DMS153 treated with DMSO at 0.1 percent for 48 hours (cell line): Measurements from ENCODE around the gene TRAPPC2B.

Experiments
- DNase-seq: peaks from one replicate; lab custom pipeline; 2025; ENCODE audit not compliant: unreplicated experiment; lab: John Stamatoyannopoulos, UW

Gene TRAPPC2B

DNA sequence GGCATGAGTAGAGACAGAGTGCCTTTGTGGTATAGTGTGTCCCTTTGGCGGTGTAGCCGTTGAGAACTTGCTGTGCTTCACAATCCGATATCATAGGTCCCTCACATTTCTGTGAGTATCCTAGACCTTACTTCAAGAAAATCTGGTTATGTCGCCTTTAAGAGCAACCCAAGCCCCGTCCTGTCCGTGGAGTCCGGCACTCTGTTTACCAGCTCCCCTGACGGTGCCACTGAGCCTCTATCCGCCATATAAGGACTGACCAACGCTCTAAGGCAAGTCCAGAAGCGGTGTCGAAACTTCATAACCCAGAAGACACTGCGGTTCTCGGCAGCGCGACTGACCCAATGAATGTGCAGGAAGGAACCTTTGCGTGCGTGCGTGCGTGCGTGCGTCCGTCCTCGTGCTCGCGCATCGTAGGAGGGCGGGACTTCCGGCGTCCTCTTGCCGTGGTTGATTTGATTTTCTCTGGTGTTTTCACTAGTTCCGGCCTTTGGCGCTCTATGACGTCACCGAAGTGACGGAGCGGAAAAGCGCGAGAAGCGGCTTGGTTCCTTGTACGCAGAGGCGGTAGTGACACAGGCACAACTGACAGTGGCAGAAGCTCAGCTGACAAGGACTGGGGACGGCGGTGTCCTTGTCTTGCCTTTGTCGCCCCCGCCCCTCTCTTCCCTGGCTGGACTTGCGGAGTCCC is at the start of gene TRAPPC2B, which contains the start of gene ZNF547:
TRAPPC2B (plus strand) TSS at position 555 of the 691 bp plus-strand sequence. CDS start 1,283 bp downstream, outside the sequence.
ZNF547 (plus strand) TSS at position 555 of the 691 bp plus-strand sequence. CDS start 5,005 bp downstream, outside the sequence.
- peak; percentile 51 for DNase-seq

DNA sequence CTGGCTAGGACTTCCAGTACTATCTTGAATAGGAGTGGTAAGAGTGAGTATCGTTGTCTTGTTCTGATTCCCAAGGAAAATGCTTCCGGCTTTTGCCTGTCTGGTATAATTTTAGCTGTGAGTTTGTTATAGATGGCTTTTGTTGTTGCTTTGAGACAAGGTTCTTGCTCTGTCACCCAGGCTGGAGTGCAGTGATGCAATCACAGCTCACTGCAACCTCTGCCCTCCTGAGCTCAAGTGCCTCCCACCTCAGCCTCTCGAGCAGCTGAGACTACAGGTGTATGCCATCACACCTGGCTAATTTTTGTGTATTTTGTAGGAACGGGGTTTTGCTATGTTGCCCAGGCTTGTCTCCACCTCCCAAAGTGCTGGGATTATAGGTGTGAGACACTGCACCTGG is 49.2 kb upstream of the TRAPPC2B start:
- no peak for DNase-seq

DNA sequence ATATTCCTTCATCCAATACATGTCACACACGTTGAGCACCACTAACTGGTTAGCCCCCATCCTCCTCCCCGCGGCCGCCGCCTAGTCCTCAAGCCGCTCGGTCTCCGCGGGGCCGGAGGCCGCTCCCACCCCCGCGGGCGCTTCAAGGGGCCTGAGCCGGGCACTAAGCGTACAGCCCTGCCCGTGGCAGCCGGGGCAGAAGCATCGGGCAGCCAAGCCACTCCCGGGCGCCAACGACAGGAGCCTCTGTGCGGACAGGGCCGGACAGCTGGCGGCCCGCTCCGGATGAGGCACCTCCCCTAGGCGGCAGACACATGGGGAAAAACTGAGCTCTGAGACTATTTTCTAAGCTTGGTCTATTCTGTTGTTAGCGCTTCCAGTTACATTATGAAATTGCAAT is 45.8 kb upstream of the TRAPPC2B start:
- DNase-seq, result no peak

DNA sequence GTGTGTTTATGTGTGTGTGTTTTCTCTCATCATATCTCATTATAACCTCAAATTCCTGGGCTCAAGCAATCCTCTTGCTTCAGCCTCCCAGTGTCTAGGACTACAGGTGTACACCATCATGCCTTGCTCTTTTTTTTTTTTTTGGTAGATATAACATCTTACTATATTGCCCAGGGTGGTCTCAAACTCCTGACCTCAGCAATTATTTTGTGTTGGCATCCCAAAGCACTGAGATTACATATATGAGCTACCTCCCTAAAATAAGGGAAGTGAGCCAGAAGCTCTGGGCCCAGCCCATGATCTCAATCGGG is 43.5 kb upstream of the TRAPPC2B start:
- DNase-seq, result no peak

DNA sequence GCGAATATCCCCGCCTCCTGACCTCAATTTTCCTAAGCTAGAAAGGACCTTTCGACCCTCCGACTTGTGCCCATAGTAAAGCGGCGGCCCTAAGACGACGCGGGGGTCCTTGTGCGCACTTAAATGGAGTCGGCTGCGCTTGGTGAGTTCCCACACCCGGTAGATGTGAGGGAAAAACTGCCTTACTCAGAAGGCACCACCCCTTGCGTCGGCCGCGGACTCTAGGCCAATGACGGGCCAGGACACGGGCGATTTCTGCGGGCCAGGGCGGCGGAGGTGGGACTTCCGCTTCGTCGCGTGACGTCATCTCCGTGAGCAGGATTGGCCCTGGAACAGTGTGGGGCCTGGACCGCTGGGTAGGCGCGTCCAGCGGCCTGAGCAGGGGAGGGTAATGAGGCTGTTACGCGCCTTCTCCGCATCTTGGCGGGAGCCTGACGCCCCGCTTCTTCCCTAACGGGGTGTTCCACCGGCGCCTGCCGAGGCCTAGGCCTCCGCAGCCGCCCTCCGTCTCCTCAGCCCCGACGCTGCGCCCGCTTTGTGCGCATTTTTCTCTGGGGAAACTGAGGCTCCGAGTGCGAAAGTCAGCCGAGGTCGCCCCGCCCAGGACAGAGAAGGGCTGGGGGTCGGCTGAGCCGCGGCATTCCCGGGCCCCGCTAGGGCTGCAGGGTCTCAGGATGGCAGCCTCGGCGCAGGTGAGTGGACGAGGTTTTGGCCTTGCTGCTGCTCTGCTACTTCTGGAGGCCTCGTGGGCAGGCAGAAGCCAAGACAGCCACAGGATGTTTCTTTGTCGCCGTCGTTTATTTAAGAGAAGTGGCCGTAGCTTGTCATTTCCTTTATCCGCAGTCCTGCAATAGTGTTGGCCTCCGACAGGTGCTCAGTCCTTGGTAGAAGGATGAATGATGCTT is 42.9 kb upstream of the TRAPPC2B start, which contains the start of gene ZNF543:
ZNF543 (plus strand) TSS at position 293 of the 905 bp plus-strand sequence; CDS start at position 675, 382 bp downstream.
- peak; percentile 79 for DNase-seq

DNA sequence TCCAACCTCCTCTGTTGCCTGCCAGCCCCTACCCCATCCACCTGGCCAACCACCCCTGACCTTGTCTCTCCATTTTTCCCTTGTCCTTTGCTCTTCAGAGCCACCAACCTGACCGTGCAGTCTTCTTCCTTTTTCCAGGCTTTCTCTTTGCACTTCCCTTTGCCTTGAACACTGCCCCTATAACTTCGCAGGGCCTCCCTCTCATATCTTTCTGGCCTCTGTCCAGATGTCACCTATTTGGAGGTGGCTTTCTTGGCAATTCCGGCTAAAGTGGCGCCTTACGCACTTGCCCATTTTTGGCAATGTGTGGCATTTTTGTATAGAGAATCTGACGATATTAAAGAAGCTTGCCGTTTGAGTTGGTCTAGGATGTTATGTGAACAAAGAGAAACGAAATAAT is 42.2 kb upstream of the TRAPPC2B start:
- no peak for DNase-seq

DNA sequence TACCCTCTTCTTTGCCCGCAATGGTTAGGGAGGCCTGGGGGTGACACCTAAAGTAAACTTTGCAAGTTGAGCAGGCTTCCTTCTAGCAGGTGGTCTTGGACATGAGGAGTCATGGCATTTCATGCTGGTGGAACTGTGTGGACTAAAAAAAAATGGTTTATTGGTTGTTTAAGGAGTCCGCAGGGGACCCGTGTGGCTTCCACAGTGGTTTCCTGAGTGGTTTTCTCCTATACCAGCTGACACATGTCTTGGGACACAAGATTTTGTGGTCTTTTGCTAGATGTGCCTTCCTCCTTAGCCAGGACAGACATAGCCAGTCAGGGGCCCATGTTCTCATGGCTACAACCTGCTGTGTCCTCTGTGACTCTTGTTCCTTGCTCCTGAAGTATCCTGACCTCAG is 41.6 kb upstream of the TRAPPC2B start:
- DNase-seq, result no peak

DNA sequence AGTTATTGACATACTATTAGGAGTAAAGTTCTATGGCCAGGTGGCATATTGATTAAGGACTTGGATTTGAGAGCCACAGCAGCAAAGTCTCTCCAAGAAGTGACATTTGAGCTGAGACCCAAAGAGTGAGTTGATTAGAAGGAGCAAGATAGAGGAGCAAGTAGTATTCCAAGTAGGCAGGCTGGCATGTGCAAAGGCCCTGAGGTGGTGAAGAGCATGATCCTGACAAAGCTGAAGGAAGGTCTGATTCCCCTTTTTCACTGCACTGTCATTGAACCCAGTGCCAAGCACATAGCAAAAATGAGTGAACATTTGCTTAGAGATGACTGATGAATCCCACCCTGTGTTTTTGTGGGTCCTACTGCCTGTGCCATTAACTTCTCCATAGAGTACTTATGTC is 38.4 kb upstream of the TRAPPC2B start:
- no peak for DNase-seq

DNA sequence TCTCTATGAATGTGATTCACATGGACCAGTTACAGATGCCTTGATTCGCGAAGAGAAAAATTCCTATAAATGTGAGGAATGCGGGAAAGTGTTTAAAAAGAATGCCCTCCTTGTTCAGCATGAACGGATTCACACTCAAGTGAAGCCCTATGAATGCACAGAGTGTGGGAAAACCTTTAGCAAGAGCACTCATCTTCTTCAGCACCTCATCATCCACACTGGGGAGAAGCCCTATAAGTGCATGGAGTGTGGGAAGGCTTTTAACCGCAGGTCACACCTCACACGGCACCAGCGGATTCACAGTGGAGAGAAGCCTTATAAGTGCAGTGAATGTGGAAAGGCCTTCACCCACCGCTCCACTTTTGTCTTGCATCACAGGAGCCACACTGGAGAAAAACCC is 35.4 kb upstream of the TRAPPC2B start:
- no peak for DNase-seq

DNA sequence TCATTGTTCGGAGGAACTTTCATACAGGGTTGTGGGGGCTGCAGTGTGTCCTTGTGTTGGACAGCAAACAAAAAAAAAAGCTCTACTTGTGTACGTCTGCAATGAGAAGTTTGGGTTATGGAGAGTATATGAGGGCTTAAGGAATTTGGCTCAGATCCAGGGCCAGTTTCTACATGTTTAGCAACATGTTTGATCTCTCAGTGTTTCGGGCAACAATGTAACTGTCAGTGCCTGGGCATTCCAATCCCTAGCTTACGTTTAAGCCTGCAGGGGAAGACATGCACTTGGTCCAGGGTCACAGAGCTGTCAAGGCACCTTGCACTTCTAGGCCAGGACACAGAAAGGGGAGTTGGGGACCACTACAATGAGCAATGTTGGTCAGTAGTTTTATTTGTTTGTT is 29.2 kb upstream of the TRAPPC2B start:
- no peak for DNase-seq

DNA sequence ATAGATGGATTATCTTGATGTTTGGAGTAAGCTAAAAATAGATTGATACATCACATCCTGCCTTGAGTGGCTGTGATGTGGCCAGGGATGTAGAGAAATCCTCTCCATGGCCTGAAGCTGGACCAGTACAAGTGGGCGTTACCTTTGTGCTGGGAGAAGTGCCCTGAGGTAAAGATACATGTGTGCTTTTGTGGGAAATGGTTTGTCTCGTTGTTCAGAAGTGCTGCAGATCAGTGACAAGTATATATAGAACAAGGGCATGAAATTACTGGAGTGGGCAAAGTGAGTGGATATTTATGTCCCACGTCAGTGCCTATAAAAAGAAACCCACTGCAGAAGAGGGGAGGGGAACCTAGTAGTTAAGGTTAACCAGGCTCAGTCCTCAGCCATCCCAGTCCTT is 24.5 kb upstream of the TRAPPC2B start:
- DNase-seq, result no peak

DNA sequence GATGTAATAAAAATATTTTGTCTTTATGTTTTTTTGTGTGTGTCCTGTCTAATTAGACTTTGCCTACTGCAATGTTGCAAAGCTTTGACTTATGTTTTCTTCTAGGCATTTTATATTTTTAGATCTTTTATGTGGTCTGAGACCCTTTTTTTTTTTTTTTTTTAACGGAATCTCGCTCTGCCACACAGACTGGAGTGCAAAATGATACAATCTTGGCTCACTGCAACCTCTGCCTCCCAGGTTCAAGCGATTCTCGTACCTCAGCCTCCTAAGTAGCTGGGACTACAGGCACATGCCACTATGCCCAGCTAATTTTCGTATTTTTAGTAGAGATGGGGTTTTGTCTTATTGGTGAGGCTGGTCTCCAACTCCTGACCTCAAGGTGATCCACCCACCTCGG is 20.8 kb upstream of the TRAPPC2B start:
- DNase-seq, result no peak

DNA sequence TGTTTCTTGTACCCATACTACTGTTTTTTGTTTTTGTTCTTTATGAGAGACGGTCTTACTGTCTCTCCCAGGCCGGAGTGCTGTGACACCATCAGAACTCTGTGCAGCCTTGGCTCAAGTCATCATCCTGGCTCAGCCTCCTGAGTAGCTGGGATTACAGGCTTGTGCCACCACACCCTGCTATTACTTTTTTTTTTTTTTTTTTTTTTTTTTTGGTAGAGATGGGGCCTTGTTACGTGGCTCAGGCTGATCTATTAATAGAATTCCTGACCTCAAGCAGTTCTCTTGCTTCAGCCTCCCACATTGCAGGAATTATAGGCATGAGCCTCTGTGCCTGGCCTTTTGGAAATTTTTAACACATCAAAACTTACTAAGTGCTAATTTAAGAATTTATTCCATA is 15.2 kb upstream of the TRAPPC2B start:
- DNase-seq, result no peak

DNA sequence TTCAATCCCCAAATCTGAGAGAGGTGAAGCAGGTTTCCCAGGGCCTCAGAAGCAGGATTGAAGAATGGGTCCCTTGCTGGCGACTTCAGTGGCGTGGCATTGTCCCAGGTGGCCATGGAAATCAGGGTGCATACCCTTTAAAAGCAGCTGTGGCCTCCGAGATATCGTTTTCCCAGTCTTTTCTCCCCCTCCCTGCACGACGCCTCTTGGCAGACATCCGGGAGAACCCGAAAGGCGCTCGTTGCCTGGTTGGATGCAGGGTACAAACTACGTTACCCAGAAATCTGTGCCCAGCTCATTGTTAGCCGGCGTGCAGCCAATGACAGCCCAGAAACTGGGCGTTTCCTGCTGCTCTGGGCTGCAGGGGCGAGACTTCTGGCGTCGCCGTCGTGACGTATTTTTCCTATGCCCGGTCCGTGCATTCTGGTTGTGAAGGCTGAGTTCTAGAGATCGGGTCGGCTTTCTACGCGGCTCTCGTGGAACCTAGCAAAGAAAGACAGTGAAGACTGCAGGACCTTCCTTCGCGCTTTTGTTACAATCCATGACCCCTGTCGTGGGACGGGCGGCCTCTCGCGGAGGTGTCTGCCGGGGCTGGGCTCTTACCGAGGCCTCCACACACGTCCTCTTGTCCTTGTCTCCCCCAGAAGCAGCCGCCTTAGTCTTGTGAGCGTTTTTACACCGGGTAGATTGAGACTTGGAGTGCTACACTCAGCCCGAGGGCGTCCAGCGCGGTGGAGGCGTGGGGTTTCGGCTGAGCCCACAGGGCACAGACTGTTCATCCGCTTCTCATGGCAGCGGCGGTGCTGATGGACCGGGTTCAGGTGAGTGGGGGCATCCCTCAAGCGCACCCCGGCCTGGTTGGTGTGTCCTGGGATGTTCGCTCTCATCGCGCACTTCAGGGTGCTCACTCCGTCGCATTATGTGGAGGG is 12.2 kb upstream of the TRAPPC2B start, which contains the start of gene ZNF304:
ZNF304 (plus strand) TSS at position 395 of the 929 bp plus-strand sequence; CDS start at position 789, 394 bp downstream.
- DNase-seq, result peak; percentile 15

DNA sequence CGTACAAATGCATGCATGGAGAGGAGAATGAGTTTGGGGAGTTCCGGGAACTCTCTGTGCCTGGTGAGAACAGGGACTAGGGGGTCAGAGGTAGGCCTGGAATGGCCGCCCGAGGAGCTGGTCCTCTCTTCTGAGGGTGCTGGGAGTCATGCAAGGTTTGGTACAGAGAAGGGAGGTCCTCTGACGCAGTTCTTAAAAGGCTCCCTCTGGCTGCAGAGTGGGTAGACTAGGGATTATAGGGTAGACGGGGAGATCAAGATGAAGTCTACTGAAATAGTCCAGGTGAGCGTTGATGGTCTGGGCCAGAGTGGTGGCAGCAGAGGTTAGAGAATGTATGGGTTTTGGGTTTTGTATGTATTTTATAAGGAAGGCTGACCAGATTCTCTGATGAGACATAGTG is 11.5 kb upstream of the TRAPPC2B start:
- DNase-seq, result no peak

DNA sequence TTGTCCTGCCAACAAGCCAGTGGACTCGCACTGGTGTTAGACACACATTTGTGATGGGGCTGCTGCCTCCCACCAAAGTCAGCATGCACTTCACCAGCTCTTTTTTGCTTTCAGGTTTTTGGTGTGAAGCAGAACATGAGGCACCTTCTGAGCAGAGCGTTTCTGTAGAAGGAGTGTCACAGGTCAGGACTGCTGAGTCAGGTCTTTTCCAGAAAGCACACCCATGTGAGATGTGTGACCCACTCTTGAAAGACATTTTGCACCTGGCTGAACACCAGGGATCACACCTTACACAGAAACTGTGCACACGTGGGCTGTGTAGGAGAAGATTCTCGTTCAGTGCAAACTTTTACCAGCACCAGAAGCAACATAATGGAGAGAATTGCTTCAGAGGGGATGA is 7.4 kb upstream of the TRAPPC2B start:
- no peak for DNase-seq

DNA sequence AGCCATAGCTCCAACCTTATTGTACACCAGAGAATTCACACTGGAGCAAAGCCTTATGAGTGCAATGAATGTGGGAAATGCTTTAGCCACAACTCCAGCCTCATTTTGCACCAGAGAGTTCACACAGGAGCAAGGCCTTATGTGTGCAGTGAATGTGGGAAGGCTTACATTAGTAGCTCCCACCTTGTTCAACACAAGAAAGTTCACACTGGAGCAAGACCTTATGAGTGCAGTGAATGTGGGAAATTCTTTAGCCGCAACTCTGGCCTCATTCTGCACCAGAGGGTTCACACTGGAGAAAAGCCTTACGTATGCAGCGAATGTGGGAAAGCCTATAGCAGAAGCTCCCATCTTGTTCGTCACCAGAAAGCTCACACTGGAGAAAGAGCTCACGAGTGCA is 5.9 kb upstream of the TRAPPC2B start:
- DNase-seq, result no peak

DNA sequence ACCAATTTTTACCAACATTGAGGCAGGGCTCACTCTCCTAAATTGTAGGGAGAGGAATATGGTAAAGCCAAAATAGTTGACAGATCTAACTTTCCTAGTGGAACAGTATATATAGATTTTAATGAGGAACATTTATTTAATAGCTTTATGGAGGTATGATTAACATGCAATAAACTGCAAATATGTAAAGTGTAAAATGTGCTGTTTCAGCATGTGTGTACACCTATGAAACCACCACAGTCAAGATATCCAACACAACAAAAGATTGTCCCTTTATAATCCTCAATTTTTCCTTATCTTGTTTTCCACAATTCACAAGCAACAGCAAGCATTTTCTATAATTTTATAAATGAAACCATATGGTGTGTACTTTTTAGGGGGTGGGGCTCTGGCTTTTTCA is 4.1 kb upstream of the TRAPPC2B start:
- DNase-seq, result no peak

DNA sequence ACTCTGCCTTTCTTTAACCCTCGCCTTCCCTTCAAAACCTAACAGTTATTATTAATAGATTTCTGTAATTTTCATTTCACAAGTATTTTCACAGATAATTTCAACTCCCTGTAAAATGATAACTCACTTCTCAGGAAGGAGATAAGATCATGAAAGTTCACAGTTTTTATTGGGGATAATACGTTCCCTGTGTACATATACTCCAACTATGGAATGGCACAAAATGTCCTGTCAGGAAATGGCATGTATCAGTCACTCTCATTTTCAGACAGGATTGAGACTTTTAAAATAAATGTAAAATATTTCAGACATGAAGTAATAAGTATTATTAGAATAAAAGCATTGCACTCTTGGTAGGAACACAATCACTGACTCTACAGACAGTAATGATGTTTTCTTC is 932 bp upstream of the TRAPPC2B start:
- DNase-seq, result no peak

DNA sequence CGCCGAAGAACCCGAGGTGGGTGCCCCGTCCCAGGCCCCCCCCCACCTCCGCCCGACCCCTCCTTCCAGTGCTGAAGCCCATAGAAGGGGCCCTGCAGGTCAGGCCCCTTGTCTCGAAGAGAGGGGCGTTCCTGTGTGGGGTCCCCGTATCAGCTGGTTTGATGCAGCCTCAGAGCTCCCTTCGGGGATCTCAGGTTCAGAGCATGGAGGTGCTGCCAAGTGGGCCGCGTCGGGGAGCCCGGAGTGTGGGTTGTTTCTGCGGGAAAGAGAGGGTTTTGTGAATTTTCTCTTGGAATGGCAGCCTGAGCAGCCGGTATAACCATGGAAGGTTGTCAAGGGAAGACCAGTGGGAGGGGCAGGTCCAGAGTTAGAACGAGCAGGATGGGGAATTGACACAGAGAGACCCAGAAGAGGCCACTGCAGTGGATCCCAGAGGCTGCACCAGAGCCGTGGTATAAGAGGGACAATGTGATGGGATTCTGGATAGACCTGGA is 384 bp downstream of the TRAPPC2B start:
- no peak for DNase-seq

DNA sequence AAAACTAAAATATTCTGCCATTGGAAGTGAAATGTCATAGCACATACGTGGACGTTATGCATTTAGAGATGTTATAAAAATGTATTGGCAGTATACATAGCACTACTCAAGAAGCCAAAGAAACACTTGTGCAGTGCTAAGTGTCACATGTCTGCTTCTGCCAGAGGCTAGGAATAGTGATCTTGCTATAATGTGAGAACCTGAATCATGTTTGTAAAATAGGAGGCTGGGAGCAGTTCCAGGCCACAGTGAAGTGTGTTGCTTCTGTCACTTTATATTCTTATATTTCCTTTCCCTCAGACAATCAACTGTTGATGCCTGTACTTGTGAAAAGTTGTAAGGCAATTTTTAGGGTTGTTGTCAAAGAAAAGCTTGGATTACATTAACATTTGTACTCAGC is 3.4 kb downstream of the TRAPPC2B start:
- no peak for DNase-seq
